ENCODE data around the gene RFTN1. TPM values are rescaled to one million over a fixed set of nuclear protein-coding genes. Genes with fewer than 3 reads are reported as not detected.

RFTN1 gene
- total and polyA plus RNA-seq, 2 of the 8 experiments (the other 6 are each of a cell fraction or from before 2014, with no cell fraction given), result 4.6 to 6.7 TPM

GRCh38 chr3:16337856-16338540, 175.5 kb downstream of the RFTN1 start (continued):
- TF ChIP-seq CHD7 (IDR thresholded peaks at IDR 0.05; ENCODE audit: insufficient replicate concordance, low read length), result no peak
- TF ChIP-seq SIN3A (conservative IDR thresholded peaks at IDR 0.05 in 1 of 2, IDR thresholded peaks at IDR 0.05 in 1 of 2; ENCODE audit: low read depth in 1 of 2, low read length in 2 of 2), result no peak
- TF ChIP-seq YY1 (IDR thresholded peaks at IDR 0.05; ENCODE audit: low read depth, low read length), result no peak

All from H1 (cell line).